GM10847 (cell line): Measurements from ENCODE around the gene DMD.

ENCODE experiments used
- POLR2A ChIP-seq: IDR thresholded peaks from 2 replicates; pipeline ENCODE4 v1.6.1; 2011; ENCODE audit not compliant: insufficient read length; ENCODE audit errors: extremely low read depth

Gene DMD

DNA sequence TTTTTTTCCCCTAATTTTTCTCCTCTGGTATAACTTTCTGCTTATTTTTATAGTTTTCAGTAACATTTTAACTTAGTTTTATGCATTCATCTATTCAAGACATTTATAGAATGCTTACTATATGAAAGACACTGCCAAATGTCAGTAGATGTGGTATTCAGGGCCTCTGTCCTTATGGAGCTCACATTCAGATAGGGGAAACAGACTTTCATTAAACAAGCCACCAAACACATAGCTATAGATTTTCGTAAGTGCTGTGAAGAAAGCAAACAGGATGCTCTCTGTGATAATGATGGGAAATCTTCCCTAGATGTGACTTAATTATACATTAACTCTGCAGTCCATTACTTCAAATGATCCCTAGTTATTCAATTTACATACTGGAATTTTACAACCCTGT is 1777.5 kb downstream of the DMD start:
- TF ChIP-seq POLR2A = no peak

- no peak for TF ChIP-seq POLR2A
These were observed 1781.4 kb downstream of the DMD start for GRCh38 chrX:31429915-31430314.

GRCh38 chrX:31423609-31424189 is 1787.7 kb downstream of the DMD start:
- no peak for TF ChIP-seq POLR2A

DNA sequence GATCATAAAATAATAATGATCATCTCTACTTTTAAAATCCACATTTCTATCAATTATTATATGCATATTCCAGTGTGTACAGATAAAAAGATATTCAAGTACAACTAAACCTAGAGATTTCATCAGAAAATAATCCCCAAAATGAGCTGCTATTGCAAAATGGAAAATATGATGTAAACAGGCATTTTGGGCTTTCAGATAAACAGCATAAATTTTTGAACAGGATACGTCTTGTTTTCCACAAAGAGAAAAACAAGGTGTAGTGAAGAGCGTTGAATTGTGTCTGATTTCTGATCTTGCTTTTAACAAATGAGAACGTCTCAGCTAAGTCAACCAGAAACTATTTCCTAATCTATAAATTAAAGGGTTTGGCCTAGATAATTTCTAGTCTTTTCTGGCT is 1789.9 kb downstream of the DMD start:
- TF ChIP-seq POLR2A = no peak

- TF ChIP-seq POLR2A = no peak
These were observed 1790.6 kb downstream of the DMD start for GRCh38 chrX:31420711-31421151.

- TF ChIP-seq POLR2A = no peak
These were observed 1791.0 kb downstream of the DMD start for GRCh38 chrX:31420302-31420701.

DNA sequence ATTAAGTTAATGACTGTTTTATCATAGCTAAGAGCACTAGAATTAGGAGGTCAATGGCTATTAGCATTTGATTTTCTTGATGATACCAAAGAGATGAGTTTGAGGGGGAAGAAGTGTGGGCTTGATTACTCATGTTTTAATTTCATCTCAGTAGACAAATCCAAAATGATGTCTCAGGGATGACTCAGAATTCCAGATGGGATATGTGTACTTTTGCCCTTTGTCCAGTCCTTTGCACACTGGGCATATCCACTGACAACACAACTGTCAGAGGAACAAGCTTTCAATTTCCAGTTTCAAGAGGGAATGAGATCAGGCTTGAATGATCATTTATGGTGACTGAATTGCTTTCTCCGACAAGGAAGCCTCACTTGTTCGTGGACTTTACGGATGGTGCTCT is 1814.2 kb downstream of the DMD start:
- no peak for TF ChIP-seq POLR2A

DNA sequence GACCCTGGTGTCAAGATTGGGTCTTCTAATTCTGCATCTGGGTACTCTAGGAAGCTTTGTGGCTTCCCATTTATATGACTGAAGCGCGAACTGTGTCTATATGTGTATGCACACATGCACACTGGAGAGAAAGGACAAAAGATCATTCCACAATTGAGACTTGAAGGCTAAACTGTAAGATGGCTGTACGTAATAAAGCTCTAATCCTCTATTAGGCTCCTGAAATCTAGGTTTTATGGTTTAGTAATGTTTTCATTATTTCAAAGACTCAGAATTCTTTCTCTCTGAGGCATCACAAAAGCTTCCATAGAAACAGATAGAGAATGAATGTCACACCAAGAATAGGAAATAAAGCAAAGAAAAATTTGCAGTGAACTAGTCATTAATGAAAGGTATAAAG is 1818.8 kb downstream of the DMD start:
- no peak for TF ChIP-seq POLR2A

- TF ChIP-seq POLR2A = no peak
These were observed 1822.4 kb downstream of the DMD start for GRCh38 chrX:31388946-31389345.

- no peak for TF ChIP-seq POLR2A
These were observed 1826.9 kb downstream of the DMD start for GRCh38 chrX:31384471-31384870.

GRCh38 chrX:31383991-31384390 is 1827.4 kb downstream of the DMD start:
- TF ChIP-seq POLR2A = no peak

DNA sequence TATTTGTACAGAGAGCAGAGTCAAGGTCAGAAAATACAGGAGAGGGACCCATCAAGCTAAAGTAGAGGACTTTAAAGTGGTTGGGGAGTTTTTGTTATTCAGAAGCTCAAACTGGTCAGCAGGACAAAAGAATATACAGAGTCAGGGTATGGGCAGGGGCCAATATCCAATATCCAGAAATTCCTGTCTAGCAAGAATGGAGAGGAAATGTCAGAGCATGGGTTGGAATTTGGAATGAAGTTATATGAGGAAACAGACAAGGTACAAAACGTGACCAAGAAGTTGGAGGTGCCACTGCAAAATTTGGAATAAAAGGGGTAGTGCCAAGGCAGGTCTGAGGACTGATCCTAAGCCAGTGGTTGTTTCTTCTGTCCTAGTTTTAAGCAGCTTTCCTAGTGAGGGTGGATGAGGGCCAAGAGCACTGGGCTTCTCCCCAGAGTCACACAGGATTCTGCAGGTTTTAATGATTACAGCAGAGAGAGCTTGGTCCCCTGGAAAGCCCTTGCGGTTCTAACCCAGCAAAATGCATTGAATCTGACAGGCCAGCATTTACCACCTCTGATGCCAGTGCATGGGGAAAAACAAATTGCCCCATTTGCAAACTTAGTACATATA is 1834.8 kb downstream of the DMD start:
- TF ChIP-seq POLR2A = no peak

DNA sequence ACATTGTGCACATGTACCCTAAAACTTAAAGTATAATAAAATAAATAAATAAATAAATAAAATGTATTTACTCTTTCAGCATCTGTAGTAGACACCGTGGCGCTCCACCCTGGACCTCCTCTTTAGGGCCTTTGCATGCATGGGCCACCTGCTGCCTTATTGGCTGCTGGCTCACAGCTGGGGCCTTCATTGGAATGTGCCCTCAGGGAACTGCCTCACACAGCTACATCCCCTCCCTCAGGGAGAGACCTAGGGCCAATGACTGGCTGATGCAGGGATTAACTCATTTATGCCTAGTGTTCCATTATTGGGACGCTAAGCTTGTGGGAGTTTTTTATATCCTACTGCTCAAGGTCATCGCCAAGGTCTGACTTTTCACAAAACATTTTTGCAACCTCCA is 1836.6 kb downstream of the DMD start:
- TF ChIP-seq POLR2A = no peak

DNA sequence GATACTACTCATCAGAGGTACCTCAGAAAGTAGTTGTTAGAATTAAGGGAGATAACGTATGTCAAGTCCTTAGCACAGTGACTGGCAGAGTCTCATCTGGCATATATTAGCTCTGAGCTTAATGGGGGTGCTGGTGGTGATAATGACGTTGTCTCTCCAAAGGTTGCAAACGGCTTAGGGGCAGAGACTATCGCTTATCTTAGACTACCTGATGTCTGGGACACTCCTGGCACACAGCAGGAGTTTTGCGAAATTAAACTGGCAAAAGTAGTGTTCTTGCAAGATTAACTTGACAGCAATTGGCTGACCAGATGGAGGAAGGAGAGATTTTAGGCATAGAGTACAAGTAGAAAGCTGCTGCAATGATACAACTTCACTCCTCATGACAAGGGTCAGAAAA is 1839.4 kb downstream of the DMD start:
- no peak for TF ChIP-seq POLR2A

- no peak for TF ChIP-seq POLR2A
These were observed 1843.5 kb downstream of the DMD start for GRCh38 chrX:31367816-31368215.

DNA sequence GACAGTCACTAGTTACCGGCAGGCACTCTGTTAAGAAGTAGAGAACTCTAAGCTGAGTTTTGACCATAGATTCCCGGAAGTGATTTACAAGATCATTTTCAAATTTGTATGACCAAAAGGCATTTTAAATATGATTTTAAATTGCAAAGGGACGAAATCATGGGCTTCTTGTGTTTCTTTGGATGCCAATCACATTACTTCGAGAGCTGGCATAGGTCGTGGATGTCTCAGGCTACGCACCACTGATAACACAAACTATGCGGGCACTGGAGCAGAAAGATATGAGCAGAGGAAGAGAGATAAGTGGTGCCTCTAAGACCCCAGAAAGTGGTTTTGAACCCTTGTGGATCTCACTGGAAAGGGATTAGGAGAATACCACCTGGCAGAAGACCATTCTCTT is 1845.3 kb downstream of the DMD start:
- TF ChIP-seq POLR2A = no peak
